DOHH2 (cell line): ENCODE data around the gene SMAGP.
"Not testable (repeated sequence)": the region's sequence is repeated elsewhere in the genome, so short reads cannot be mapped to it uniquely, and the experiment has no call there.

Experiments used
- H3F3A ChIP-seq: fragments of 200-600 bp; sonication (generic), shearing (Covaris generic); 2 replicates; pipeline ENCODE4 v1.6.0; 2016; ENCODE audit warnings: antibody characterized with exemption, mild to moderate bottlenecking; ENCODE audit not compliant: control insufficient read depth, insufficient read depth
- H3K27ac ChIP-seq: fragments of 200-600 bp; sonication (generic); 2 replicates; pipeline ENCODE4 v1.5.1; 2014; ENCODE audit warnings: low read depth, mild to moderate bottlenecking, low read length, moderate library complexity
- H3K27me3 ChIP-seq: fragments of 200-600 bp; sonication (generic); 2 replicates; pipeline ENCODE4 v1.6.1; 2014; ENCODE audit warnings: mild to moderate bottlenecking, low read length, mixed read lengths; ENCODE audit not compliant: control insufficient read depth
- H3K36me3 ChIP-seq: fragments of 200-600 bp; sonication (generic); 2 replicates; pipeline ENCODE4 v1.6.1; 2014; ENCODE audit warnings: mild to moderate bottlenecking, low read length, moderate library complexity, mixed read lengths; ENCODE audit not compliant: control insufficient read depth
- H3K4me1 ChIP-seq: fragments of 200-600 bp; sonication (generic); 2 replicates; pipeline ENCODE4 v1.6.1; 2014; ENCODE audit warnings: mild to moderate bottlenecking, low read length, mixed read lengths; ENCODE audit not compliant: control insufficient read depth
- H3K4me2 ChIP-seq: fragments of 200-600 bp; sonication (generic); 2 replicates; pipeline ENCODE4 v1.6.0; 2014; ENCODE audit warnings: mild to moderate bottlenecking, low read length, moderate library complexity
- H3K4me3 ChIP-seq: fragments of 200-600 bp; sonication (generic); 2 replicates; pipeline ENCODE4 v1.5.1; 2014; ENCODE audit warnings: mild to moderate bottlenecking, low read length, mixed read lengths
- H3K79me2 ChIP-seq: fragments of 200-600 bp; sonication (generic); 2 replicates; pipeline ENCODE4 v1.6.1; 2014; ENCODE audit warnings: mild to moderate bottlenecking, low read length, mixed read lengths; ENCODE audit not compliant: control insufficient read depth
- H3K9me2 ChIP-seq: fragments of 200-600 bp; sonication (generic); replicated peaks from 2 replicates; pipeline ENCODE4 v1.6.1; 2014; ENCODE audit warnings: mild to moderate bottlenecking, low read length, mixed read lengths; ENCODE audit not compliant: control insufficient read depth
- H3K9me3 ChIP-seq: fragments of 200-600 bp; sonication (generic); 2 replicates; pipeline ENCODE4 v1.6.1; 2014; ENCODE audit warnings: antibody characterized with exemption, low read length, mixed read lengths; ENCODE audit not compliant: control insufficient read depth, insufficient read depth
- H4K20me1 ChIP-seq: fragments of 200-600 bp; sonication (generic); 2 replicates; pipeline ENCODE4 v1.6.0; 2014; ENCODE audit warnings: low read depth, mild to moderate bottlenecking, antibody characterized with exemption, low read length, moderate library complexity; ENCODE audit not compliant: control insufficient read depth, insufficient read depth
- EZH2phosphoT487 ChIP-seq: fragments of 200-600 bp; sonication (generic); IDR thresholded peaks from 2 replicates; pipeline ENCODE4 v1.6.1; 2017; ENCODE audit warnings: borderline replicate concordance, mild to moderate bottlenecking, antibody characterized with exemption, low read length, moderate library complexity, mixed read lengths
- TF ChIP-seq, protein P1 (sequence below): fragments of 200-600 bp; sonication (generic); IDR thresholded peaks from one replicate; pipeline ENCODE4 v1.5.1; 2014; ENCODE audit warnings: antibody characterized with exemption, mild to moderate bottlenecking, low read depth, low read length; ENCODE audit not compliant: poor library complexity, severe bottlenecking

SMAGP gene

DNA sequence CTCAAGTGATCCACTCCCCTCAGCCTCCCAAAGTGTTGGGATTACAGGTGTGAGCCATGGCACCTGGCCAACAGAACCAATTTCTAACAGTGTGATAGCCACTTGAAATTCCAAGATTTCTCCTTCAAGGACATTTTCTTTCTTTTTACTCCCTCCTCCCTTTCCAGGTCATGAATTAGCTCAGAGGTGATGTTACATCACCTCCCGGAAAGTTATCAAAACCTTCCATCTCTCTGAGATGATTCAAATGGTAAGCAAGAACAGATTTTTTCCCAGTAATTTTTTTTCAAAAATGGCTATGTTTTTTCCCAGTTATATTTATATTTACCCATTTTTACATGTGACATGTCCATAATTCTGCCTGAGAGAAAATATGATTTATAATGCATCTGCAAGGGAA is 15.6 kb upstream of the SMAGP start:
- no peak overlapping the region for H3K27ac ChIP-seq
- no peaks in the 10 kb centered on the region for H4K20me1 ChIP-seq
- H3K4me2 ChIP-seq = no peak overlapping the region
- no peaks in the 10 kb centered on the region for H3K79me2 ChIP-seq
- H3F3A ChIP-seq = no peaks in the 10 kb centered on the region
- no peaks in the 10 kb centered on the region for H3K9me2 ChIP-seq
- no peak for TF ChIP-seq EZH2phosphoT487
- TF ChIP-seq, protein P1, sequence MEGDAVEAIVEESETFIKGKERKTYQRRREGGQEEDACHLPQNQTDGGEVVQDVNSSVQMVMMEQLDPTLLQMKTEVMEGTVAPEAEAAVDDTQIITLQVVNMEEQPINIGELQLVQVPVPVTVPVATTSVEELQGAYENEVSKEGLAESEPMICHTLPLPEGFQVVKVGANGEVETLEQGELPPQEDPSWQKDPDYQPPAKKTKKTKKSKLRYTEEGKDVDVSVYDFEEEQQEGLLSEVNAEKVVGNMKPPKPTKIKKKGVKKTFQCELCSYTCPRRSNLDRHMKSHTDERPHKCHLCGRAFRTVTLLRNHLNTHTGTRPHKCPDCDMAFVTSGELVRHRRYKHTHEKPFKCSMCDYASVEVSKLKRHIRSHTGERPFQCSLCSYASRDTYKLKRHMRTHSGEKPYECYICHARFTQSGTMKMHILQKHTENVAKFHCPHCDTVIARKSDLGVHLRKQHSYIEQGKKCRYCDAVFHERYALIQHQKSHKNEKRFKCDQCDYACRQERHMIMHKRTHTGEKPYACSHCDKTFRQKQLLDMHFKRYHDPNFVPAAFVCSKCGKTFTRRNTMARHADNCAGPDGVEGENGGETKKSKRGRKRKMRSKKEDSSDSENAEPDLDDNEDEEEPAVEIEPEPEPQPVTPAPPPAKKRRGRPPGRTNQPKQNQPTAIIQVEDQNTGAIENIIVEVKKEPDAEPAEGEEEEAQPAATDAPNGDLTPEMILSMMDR = no peak
- no peaks in the 10 kb centered on the region for H3K4me1 ChIP-seq
- no peaks in the 10 kb centered on the region for H3K36me3 ChIP-seq
- H3K9me3 ChIP-seq = no peaks in the 10 kb centered on the region
- no peak overlapping the region for H3K4me3 ChIP-seq
- H3K27me3 ChIP-seq = peaks cover 16% of the 10 kb centered on the region

DNA sequence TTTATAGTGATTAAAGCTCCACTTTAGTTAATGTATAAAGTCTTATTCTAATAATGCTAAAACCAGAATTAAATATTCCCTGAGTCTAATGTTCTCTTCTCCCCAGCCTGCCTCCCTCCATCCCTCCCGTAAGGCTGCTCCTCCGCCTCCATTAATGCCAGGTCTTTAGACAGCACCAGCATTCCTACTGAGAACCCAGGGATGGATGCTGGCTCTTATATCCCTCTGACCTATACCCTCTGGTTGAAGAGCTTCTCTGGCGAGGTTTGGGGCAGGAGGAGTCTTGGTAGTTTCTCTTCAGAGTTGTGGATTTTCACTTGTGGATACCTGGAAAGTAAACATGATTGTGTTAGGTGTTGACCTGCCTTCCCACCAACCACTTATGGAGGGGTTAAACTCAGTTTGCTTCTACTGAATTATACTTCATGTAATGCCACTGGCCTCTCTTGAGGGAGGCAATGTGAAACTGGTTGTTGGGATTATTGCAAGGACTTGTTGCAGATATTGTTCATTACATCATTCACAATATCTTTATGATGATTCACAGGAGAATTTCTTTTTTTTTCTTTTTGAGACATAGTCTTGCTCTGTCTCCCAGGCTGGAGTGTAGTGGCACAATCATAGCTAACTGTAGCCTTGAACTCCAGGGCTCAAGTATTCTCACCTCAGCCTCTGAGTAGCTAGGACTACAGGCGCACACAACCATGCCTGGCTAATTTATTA is 11.1 kb upstream of the SMAGP start:
- H4K20me1 ChIP-seq = no peaks in the 10 kb centered on the region
- TF ChIP-seq, protein P1 = no peak
- TF ChIP-seq EZH2phosphoT487 = no peak
- no peaks in the 10 kb centered on the region for H3K36me3 ChIP-seq
- peaks cover 18% of the 10 kb centered on the region for H3K27me3 ChIP-seq
- no peak overlapping the region for H3K4me3 ChIP-seq
- no peaks in the 10 kb centered on the region for H3K79me2 ChIP-seq
- no peak overlapping the region for H3K4me2 ChIP-seq
- no peaks in the 10 kb centered on the region for H3K4me1 ChIP-seq
- H3K9me2 ChIP-seq = no peaks in the 10 kb centered on the region
- H3K9me3 ChIP-seq = no peaks in the 10 kb centered on the region
- H3K27ac ChIP-seq = no peak overlapping the region
- H3F3A ChIP-seq = no peaks in the 10 kb centered on the region

DNA sequence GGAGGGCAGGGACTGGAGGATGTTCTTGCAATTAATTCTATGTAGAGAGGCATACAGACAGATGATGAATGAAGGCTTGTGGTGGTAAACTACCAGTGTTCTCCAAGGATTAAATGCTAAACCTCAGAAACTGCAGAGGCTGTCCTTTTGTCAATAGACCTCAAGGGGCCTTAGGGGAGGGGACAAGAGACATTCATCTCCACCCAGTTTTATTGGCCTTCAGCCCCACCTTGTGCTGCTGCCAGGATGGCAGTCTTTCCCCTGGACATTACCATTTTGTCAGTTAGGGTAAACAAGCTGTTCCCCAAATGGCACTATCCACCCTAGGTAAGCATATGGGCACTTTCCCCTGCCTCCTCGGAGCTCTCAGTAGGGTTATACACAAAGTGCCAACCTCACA is 4.9 kb upstream of the SMAGP start:
- Histone ChIP-seq H3K9me3 (no peaks in the 10 kb centered on the region), H3K36me3 (no peaks in the 10 kb centered on the region), H3K79me2 (no peaks in the 10 kb centered on the region), H3K9me2 (no peaks in the 10 kb centered on the region), H3K27ac (no peak overlapping the region), H3K4me2 (no peak overlapping the region), H4K20me1 (0 out of 2 replicates have a peak, but pooled peaks cover 4% of the 10 kb centered on the region), H3F3A (no peaks in the 10 kb centered on the region), H3K27me3 (peaks cover 24% of the 10 kb centered on the region), H3K4me3 (no peak overlapping the region), H3K4me1 (peaks cover 12% of the 10 kb centered on the region)
- TF ChIP-seq, protein P1 = no peak
- TF ChIP-seq EZH2phosphoT487 = no peak

DNA sequence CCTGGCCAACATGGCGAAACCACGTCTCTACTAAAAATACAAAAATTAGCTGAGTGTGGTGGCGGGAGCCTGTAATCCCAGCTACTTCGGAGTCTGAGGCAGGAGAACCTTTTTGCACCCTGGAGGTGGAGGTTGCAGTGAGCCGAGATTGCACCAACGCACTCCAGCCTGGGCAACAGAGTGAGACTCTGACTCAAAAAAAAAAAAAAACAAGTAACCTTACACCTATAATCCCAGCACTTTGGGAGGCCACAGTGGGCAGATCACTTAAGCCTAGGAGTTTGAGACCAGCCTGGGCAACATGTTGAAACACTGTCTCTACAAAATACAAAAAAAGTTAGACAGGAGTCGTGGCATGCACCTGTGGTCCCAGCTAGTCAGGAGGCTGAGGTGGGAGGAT is 2.6 kb upstream of the SMAGP start:
- not testable (repeated sequence) for H3K4me2 ChIP-seq, H3F3A ChIP-seq, H3K36me3 ChIP-seq, H3K9me2 ChIP-seq, H3K9me3 ChIP-seq, H3K79me2 ChIP-seq, H3K4me3 ChIP-seq, H3K27ac ChIP-seq, H4K20me1 ChIP-seq
- Histone ChIP-seq H3K27me3 (peaks cover 42% of the 10 kb centered on the region), H3K4me1 (peaks cover 13% of the 10 kb centered on the region)
